HK-2 (cell line): ENCODE data around the gene ELOVL5.
"Not testable (repeated sequence)": the region's sequence is repeated elsewhere in the genome, so short reads cannot be mapped to it uniquely, and the experiment has no call there.

Experiments used
- DNase-seq: peaks from one replicate; pipeline ENCODE4 v3.0.0-alpha.2; 2018; ENCODE audit not compliant: unreplicated experiment

The ELOVL5 gene

GRCh38 chr6:53359095-53359842 is 10.5 kb upstream of the ELOVL5 start:
- peak; percentile 98 for DNase-seq

GRCh38 chr6:53358440-53359094 is 9.8 kb upstream of the ELOVL5 start:
- DNase-seq, result no peak

GRCh38 chr6:53357576-53358360 is 9.0 kb upstream of the ELOVL5 start:
- no peak for DNase-seq

GRCh38 chr6:53353624-53354023 is 4.9 kb upstream of the ELOVL5 start:
- DNase-seq, result no peak

GRCh38 chr6:53352360-53352759 is 3.6 kb upstream of the ELOVL5 start:
- DNase-seq, result no peak

- no peak for DNase-seq
Measured at GRCh38 chr6:53349209-53349693, 501 bp upstream of the ELOVL5 start.

- peak; percentile 77 for DNase-seq
Measured at GRCh38 chr6:53347921-53348370, 804 bp downstream of the ELOVL5 start.

- DNase-seq, result no peak
Measured at GRCh38 chr6:53347250-53347920, 1.4 kb downstream of the ELOVL5 start.

- DNase-seq, result not testable (repeated sequence)
Measured at GRCh38 chr6:53346049-53346448, 2.7 kb downstream of the ELOVL5 start.

- no peak for DNase-seq
Measured at GRCh38 chr6:53344969-53345368, 3.8 kb downstream of the ELOVL5 start.

GRCh38 chr6:53343092-53343491 is 5.7 kb downstream of the ELOVL5 start:
- DNase-seq, result no peak

- no peak for DNase-seq
Measured at GRCh38 chr6:53342217-53342616, 6.5 kb downstream of the ELOVL5 start.

GRCh38 chr6:53340536-53340935 is 8.2 kb downstream of the ELOVL5 start:
- DNase-seq, result no peak

- DNase-seq, result no peak
Measured at GRCh38 chr6:53339424-53339823, 9.3 kb downstream of the ELOVL5 start.

- no peak for DNase-seq
Measured at GRCh38 chr6:53338304-53338703, 10.4 kb downstream of the ELOVL5 start.

- DNase-seq, result no peak
Measured at GRCh38 chr6:53336070-53336469, 12.7 kb downstream of the ELOVL5 start.

- no peak for DNase-seq
Measured at GRCh38 chr6:53335224-53335994, 13.3 kb downstream of the ELOVL5 start.

- no peak for DNase-seq
Measured at GRCh38 chr6:53333439-53334408, 15.0 kb downstream of the ELOVL5 start.

GRCh38 chr6:53331678-53332077 is 17.1 kb downstream of the ELOVL5 start:
- no peak for DNase-seq

- DNase-seq, result no peak
Measured at GRCh38 chr6:53330137-53330536, 18.6 kb downstream of the ELOVL5 start.
